ENCODE measurements around the gene ADAP1. TPM values are rescaled to one million over a fixed set of nuclear protein-coding genes. Genes with fewer than 3 reads are reported as not detected.

ADAP1 gene
- total RNA-seq, 1 experiment from 2014 or later: 16.4 TPM

GRCh38 chr7:988426-988911, 34.0 kb upstream of the ADAP1 start:
- DNase-seq (ENCODE audit: low spot score): no peak
- BruUV-seq (replicated peaks): no TSS peak
- intact Hi-C loops (cut with micrococcal nuclease; ENCODE audit: unreplicated experiment): no loop called here
- Histone ChIP-seq H3K4me1 (ENCODE audit: insufficient read depth, low read length, poor library complexity, severe bottlenecking) (no peaks in the 10 kb centered on the region), H3K4me3 (ENCODE audit: low read depth, low read length, poor library complexity, severe bottlenecking) (no peak overlapping the region), H3K9me3 (ENCODE audit: low read depth, low read length, poor library complexity, severe bottlenecking) (no peaks in the 10 kb centered on the region), H3K27ac (ENCODE audit: low read depth, low read length, poor library complexity, severe bottlenecking) (no peak overlapping the region), H3K27me3 (replicated peaks; ENCODE audit: insufficient read depth, low read depth, low read length, poor library complexity) (no peaks in the 10 kb centered on the region), H3K36me3 (ENCODE audit: insufficient read depth, low read length, poor library complexity, severe bottlenecking) (no peaks in the 10 kb centered on the region)
- TF ChIP-seq EZH2 (IDR thresholded peaks at IDR 0.05; ENCODE audit: borderline replicate concordance, low read depth, low read length, poor library complexity, severe bottlenecking): no peak
- TF ChIP-seq CTCF (conservative IDR thresholded peaks at IDR 0.05; ENCODE audit: low read depth, low read length): no peak
- CTCF ChIA-PET: no interaction called here
- POLR2A ChIA-PET (ENCODE audit: low non-redundant PET): no interaction called here

GRCh38 chr7:987909-988308, 33.4 kb upstream of the ADAP1 start:
- Histone ChIP-seq H3K9me3 (ENCODE audit: low read depth, low read length, poor library complexity, severe bottlenecking) (no peaks in the 10 kb centered on the region), H3K27me3 (replicated peaks; ENCODE audit: insufficient read depth, low read depth, low read length, poor library complexity) (no peaks in the 10 kb centered on the region), H3K4me1 (ENCODE audit: insufficient read depth, low read length, poor library complexity, severe bottlenecking) (no peaks in the 10 kb centered on the region), H3K27ac (ENCODE audit: low read depth, low read length, poor library complexity, severe bottlenecking) (no peak overlapping the region), H3K36me3 (ENCODE audit: insufficient read depth, low read length, poor library complexity, severe bottlenecking) (no peaks in the 10 kb centered on the region), H3K4me3 (ENCODE audit: low read depth, low read length, poor library complexity, severe bottlenecking) (no peak overlapping the region)
- ChIA-PET CTCF (no interaction called here), POLR2A (ENCODE audit: low non-redundant PET) (no interaction called here)
- no peak for TF ChIP-seq EZH2 (IDR thresholded peaks at IDR 0.05; ENCODE audit: borderline replicate concordance, low read depth, low read length, poor library complexity, severe bottlenecking)
- no peak for TF ChIP-seq CTCF (conservative IDR thresholded peaks at IDR 0.05; ENCODE audit: low read depth, low read length)
- intact Hi-C loops (cut with micrococcal nuclease; ENCODE audit: unreplicated experiment): no loop called here
- no peak for DNase-seq (ENCODE audit: low spot score)
- BruUV-seq (replicated peaks): no TSS peak

GRCh38 chr7:986766-987751, 32.6 kb upstream of the ADAP1 start:
- ChIA-PET POLR2A (ENCODE audit: low non-redundant PET) (no interaction called here), CTCF (no interaction called here)
- H3K36me3 ChIP-seq (ENCODE audit: insufficient read depth, low read length, poor library complexity, severe bottlenecking): no peaks in the 10 kb centered on the region
- no peak for DNase-seq (ENCODE audit: low spot score)
- no peak overlapping the region for H3K4me3 ChIP-seq (ENCODE audit: low read depth, low read length, poor library complexity, severe bottlenecking)
- H3K4me1 ChIP-seq (ENCODE audit: insufficient read depth, low read length, poor library complexity, severe bottlenecking): no peaks in the 10 kb centered on the region
- TF ChIP-seq CTCF (conservative IDR thresholded peaks at IDR 0.05; ENCODE audit: low read depth, low read length) (no peak), EZH2 (IDR thresholded peaks at IDR 0.05; ENCODE audit: borderline replicate concordance, low read depth, low read length, poor library complexity, severe bottlenecking) (no peak)
- no TSS peak for BruUV-seq (replicated peaks)
- intact Hi-C loops (cut with micrococcal nuclease; ENCODE audit: unreplicated experiment): no loop called here
- H3K9me3 ChIP-seq (ENCODE audit: low read depth, low read length, poor library complexity, severe bottlenecking): no peaks in the 10 kb centered on the region
- no peak overlapping the region for H3K27ac ChIP-seq (ENCODE audit: low read depth, low read length, poor library complexity, severe bottlenecking)
- H3K27me3 ChIP-seq (replicated peaks; ENCODE audit: insufficient read depth, low read depth, low read length, poor library complexity): no peaks in the 10 kb centered on the region

Data from A673 (cell line).